Transverse colon (tissue), 4 donors: ENCODE measurements around the gene EML1. TPM values are rescaled to one million over a fixed set of nuclear protein-coding genes. Genes with fewer than 3 reads are reported as not detected.

Experiments used
- DNase-seq: peaks from one replicate; pipeline ENCODE4 v3.0.0-alpha.2; 2019
- H3K27ac ChIP-seq, 4 donors: fragments of 200-600 bp; sonication (generic); 2 replicates each; pipeline ENCODE4 v1.5.1; 2016 to 2018; ENCODE audit warnings: inconsistent platforms in 4 of 4
- H3K27me3 ChIP-seq: fragments of 200-600 bp; sonication (generic); 2 replicates; pipeline ENCODE4 v1.5.1; 2017; ENCODE audit warnings: inconsistent platforms
- H3K36me3 ChIP-seq, 4 donors: fragments of 200-600 bp; sonication (generic); 2 replicates each; pipeline ENCODE4 v1.5.1; 2017 to 2019; ENCODE audit warnings: inconsistent platforms in 4 of 4
- H3K4me1 ChIP-seq, 4 donors: fragments of 200-600 bp; sonication (generic); 2 replicates each; pipeline ENCODE4 v1.5.1; 2017 to 2020; ENCODE audit warnings: inconsistent platforms in 4 of 4
- H3K4me3 ChIP-seq, 4 donors: fragments of 200-600 bp; sonication (generic); 1 replicate in 1 of 4; 2 replicates in 3 of 4; pipeline versions ENCODE4 v1.5.1 to v1.6.1; 2017 to 2019; ENCODE audit warnings: inconsistent platforms in 4 of 4
- H3K9me3 ChIP-seq, 2 donors: fragments of 200-600 bp; sonication (generic); 2 replicates each; pipeline ENCODE4 v1.5.1; 2017 to 2019; ENCODE audit warnings: inconsistent platforms in 2 of 2
- EP300 ChIP-seq: sonication (generic); formaldehyde crosslinking; IDR thresholded peaks from one replicate; pipeline ENCODE4 v1.6.1; 2017; ENCODE audit warnings: antibody characterized with exemption, low read depth
- POLR2A ChIP-seq: fragments of 450-650 bp; IDR thresholded peaks from one replicate; pipeline ENCODE4 v1.6.1; 2016; ENCODE audit warnings: antibody characterized with exemption, mild to moderate bottlenecking, moderate library complexity
- POLR2AphosphoS5 ChIP-seq, 3 donors: sonication (generic); formaldehyde crosslinking; IDR thresholded peaks; one replicate each; pipeline ENCODE4 v1.6.1; 2016; ENCODE audit warnings: antibody characterized with exemption in 3 of 3
- WGBS, 2 donors: methylation state at CpG; one replicate each; pipeline ENCODE4 v1.1.5; 2018; ENCODE audit warnings: low coverage in 1 of 2; 5-methylcytosine and 5-hydroxymethylcytosine counted together
- in situ Hi-C, 4 donors: fragments of 200-750 bp; cut with MboI; loops; one replicate each; pipeline versions ENCODE4 v1.15.0 to v1.15.1; 2017; ENCODE audit warnings: low sequenced_read_pairs in 3 of 4, low pct_ligation_motif_present in 1 of 4, low pct_unique_long_range_greater_than_20kb in 1 of 4
- intact Hi-C: fragments of 100-400 bp; cut with DNase I; formaldehyde crosslinking; loops from one replicate; pipeline ENCODE4 v1.15.1; 2023; ENCODE audit warnings: low total_unique reads
- total RNA-seq, 4 donors: library from RNA; depleted of rRNA; stranded (reverse); fragments of >200 nt; gene quantifications; one replicate each; pipeline ENCODE4 v1.1.0, GENCODE V29; 2016
- TF ChIP-seq, protein P1 (sequence below), 5 experiments: fragments of 200-600 bp in 3 of 5; fragments of 450-650 bp in 2 of 5; sonication (generic) in 3 of 5; IDR thresholded peaks; 1 replicate in 2 of 5; 2 replicates in 3 of 5; pipeline ENCODE4 v1.5.1; 2016 to 2017; ENCODE audit warnings: antibody characterized with exemption in 5 of 5, inconsistent platforms in 3 of 5, mild to moderate bottlenecking in 2 of 5, moderate library complexity in 1 of 5

Gene EML1
- total RNA-seq, 4 donors from 2014 or later = 16.8 to 59.5 (median 21.9) TPM

DNA sequence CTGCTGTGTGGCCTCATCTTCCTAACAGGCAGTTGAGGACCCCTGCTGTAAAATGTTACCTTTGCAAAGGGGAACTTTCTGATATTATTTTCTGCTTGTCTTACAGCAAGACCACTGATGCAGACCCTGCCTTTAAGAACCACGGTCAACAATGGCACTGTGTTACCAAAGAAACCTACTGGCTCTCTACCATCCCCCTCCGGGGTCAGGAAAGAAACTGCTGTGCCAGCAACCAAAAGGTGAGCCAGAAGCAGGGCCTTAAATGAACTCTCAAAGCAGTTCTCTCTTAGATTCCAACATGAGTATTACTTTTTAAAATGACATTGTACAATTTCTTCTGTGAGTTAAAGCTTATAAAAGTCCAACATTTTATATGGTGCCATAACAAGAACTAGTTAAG lies 72.2 kb downstream of the EML1 start:
- Histone ChIP-seq H3K36me3 (no peaks in the 10 kb centered on the region), H3K27ac (no peak overlapping the region), H3K4me3 (no peak overlapping the region), H3K4me1 (no peaks in the 10 kb centered on the region), H3K9me3 (no peaks in the 10 kb centered on the region), H3K27me3 (peaks cover 3% of the 10 kb centered on the region)
- in situ Hi-C loops = no loop called here
- intact Hi-C loops = no loop called here
- DNase-seq = no peak
- WGBS, 2 donors = 81% methylated on average over 2 of the region's 2 CpGs; no CpG with 5 or more reads in 1 of the 2 donors
- TF ChIP-seq EP300 (no peak), POLR2AphosphoS5 (IDR thresholded peaks at IDR 0.05) (no peak), POLR2A (no peak)
- TF ChIP-seq, protein P1, sequence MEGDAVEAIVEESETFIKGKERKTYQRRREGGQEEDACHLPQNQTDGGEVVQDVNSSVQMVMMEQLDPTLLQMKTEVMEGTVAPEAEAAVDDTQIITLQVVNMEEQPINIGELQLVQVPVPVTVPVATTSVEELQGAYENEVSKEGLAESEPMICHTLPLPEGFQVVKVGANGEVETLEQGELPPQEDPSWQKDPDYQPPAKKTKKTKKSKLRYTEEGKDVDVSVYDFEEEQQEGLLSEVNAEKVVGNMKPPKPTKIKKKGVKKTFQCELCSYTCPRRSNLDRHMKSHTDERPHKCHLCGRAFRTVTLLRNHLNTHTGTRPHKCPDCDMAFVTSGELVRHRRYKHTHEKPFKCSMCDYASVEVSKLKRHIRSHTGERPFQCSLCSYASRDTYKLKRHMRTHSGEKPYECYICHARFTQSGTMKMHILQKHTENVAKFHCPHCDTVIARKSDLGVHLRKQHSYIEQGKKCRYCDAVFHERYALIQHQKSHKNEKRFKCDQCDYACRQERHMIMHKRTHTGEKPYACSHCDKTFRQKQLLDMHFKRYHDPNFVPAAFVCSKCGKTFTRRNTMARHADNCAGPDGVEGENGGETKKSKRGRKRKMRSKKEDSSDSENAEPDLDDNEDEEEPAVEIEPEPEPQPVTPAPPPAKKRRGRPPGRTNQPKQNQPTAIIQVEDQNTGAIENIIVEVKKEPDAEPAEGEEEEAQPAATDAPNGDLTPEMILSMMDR (IDR thresholded peaks at IDR 0.05) = no peak

DNA sequence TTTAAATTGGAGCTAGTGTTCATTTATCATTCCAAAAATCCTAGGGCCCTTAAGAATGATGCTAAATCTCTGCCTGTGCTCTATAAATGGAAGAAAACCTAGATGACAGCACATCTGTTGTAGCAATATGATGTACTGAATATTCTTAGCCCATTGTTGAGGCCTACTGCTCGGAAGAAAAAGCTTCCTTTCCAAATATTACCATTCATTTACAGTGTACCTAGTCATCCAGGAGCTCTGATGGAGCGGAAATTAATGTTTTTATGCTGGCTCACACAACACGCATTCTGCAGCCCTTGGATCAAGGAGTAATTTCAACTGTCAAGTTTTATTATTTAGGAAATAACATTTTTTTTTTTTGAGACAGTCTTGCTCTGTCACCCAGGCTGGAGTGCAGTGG lies 77.4 kb downstream of the EML1 start:
- in situ Hi-C loops (no loop called here), intact Hi-C loops (loop anchor here (10.0 kb wide), 1 partner anchor 56 kb away; no protein-coding TSS in a partner anchor)
- Histone ChIP-seq H3K4me3 (no peak overlapping the region), H3K9me3 (no peaks in the 10 kb centered on the region), H3K27ac (no peak overlapping the region), H3K4me1 (peaks cover 0 to 5% (median 0%) of the 10 kb centered on the region in 4 donors), H3K27me3 (peaks cover 3% of the 10 kb centered on the region), H3K36me3 (no peaks in the 10 kb centered on the region)
- no peak for TF ChIP-seq EP300
- no peak for TF ChIP-seq POLR2AphosphoS5 (IDR thresholded peaks at IDR 0.05)
- TF ChIP-seq, protein P1 (IDR thresholded peaks at IDR 0.05) = no peak
- 75 to 87% methylated on average over 3 of the region's 3 CpGs for WGBS, 2 donors
- no peak for DNase-seq

DNA sequence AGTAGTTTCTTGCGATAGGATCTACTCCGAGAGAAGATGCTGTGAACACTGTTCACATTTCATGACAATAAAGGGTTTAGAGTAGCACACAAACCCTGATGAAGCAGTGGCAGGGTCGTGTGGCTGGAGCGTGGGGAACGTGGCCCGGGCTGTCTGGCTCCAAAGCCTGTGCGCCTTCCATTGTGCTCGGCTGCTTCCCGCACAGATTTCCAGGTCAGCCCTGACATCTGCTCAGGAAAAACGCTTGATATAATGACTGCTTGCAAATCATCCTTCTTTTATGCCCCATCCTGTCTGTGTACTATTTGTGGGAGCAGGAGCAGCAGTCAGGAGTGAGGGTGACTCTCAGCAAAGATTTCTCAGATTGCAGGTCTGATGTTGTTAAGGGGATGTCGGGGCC lies 78.6 kb downstream of the EML1 start:
- Histone ChIP-seq H3K9me3 (no peaks in the 10 kb centered on the region), H3K27ac (no peak overlapping the region), H3K4me3 (no peak overlapping the region), H3K36me3 (no peaks in the 10 kb centered on the region), H3K4me1 (peaks cover 0 to 5% (median 0%) of the 10 kb centered on the region in 4 donors), H3K27me3 (peaks cover 3% of the 10 kb centered on the region)
- TF ChIP-seq, protein P1 (IDR thresholded peaks at IDR 0.05) = no peak
- TF ChIP-seq POLR2A (no peak), EP300 (no peak), POLR2AphosphoS5 (IDR thresholded peaks at IDR 0.05) (no peak)
- DNase-seq = no peak
- intact Hi-C loops (loop anchor here (10.0 kb wide), 1 partner anchor 57 kb away; no protein-coding TSS in a partner anchor), in situ Hi-C loops (no loop called here)
- 85 to 92% methylated on average over 6 to 11 of the region's 11 CpGs for WGBS, 2 donors

DNA sequence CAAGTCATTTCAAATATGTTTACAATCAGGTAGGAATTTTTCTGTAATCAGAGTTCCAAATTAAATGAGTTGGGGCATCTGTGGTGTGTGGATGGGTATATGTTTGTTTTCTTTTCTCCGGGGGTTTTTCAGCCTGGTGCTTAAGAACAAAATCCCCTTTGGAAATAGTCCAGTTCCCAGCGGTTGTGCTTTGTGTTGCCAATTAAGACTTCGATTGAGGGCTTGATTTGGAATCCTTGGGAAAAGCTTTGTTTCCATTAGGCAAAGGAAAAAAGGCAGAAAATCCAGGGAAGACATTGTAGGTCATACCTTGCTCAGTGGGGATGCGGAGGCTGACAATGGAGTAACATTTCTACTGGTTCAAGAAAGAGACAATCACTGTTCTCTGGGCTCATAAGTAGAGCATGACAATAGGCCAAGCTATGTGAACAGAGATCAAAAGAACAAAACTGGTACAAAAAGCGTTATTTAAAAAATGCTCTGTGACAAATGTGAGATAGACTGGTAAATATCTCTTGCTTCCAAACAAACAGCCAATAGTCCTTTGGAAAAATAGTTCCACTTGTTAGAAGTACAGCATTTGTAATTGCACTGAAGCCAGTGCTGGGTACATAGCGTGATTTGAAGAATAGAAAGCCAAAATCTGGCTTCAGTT lies 79.7 kb downstream of the EML1 start:
- in situ Hi-C loops (no loop called here), intact Hi-C loops (loop anchor here (10.0 kb wide), 1 partner anchor 58 kb away; no protein-coding TSS in a partner anchor)
- Histone ChIP-seq H3K27me3 (peaks cover 6% of the 10 kb centered on the region), H3K4me1 (peaks cover 0 to 5% (median 0%) of the 10 kb centered on the region in 4 donors), H3K27ac (no peak overlapping the region), H3K9me3 (no peaks in the 10 kb centered on the region), H3K36me3 (no peaks in the 10 kb centered on the region), H3K4me3 (no peak overlapping the region)
- TF ChIP-seq, protein P1 (IDR thresholded peaks at IDR 0.05) = no peak
- TF ChIP-seq EP300 = no peak
- TF ChIP-seq POLR2AphosphoS5 (IDR thresholded peaks at IDR 0.05) = no peak
- no peak for TF ChIP-seq POLR2A
- WGBS, 2 donors = 73 to 75% methylated on average over 6 of the region's 6 CpGs
- no peak for DNase-seq
